SK-N-SH treated with all-trans-retinoic acid at 6 μM for 48 hours (cell line): ENCODE measurements around the gene CATSPER2.
"Not testable (repeated sequence)": the region's sequence is repeated elsewhere in the genome, so short reads cannot be mapped to it uniquely, and the experiment has no call there.

Source experiments
- ATAC-seq: fragments of 200-7000 bp; cut with Tn5 transposase; 3 replicates; pipeline ENCODE4 v1.9.1; 2020; ENCODE audit warnings: mild to moderate bottlenecking, moderate library complexity
- BACH2 ChIP-seq: fragments of 250-450 bp; sonication (Bioruptor Pico); IDR thresholded peaks from 2 replicates; pipeline ENCODE4 v1.9.0; 2021; ENCODE audit warnings: mild to moderate bottlenecking, borderline replicate concordance
- CSRNP3 ChIP-seq: fragments of 250-450 bp; sonication (Bioruptor Pico); IDR thresholded peaks from 2 replicates; pipeline ENCODE4 v1.5.1; 2021; ENCODE audit warnings: mild to moderate bottlenecking, moderate library complexity
- ISL1 ChIP-seq: fragments of 250-450 bp; sonication (Bioruptor Pico); IDR thresholded peaks from 2 replicates; pipeline ENCODE4 v2.1.2; 2022; ENCODE audit warnings: mild to moderate bottlenecking, moderate library complexity
- RARB ChIP-seq: fragments of 250-450 bp; sonication (Bioruptor Pico); IDR thresholded peaks from 2 replicates; pipeline ENCODE4 v1.8.0; 2021; ENCODE audit warnings: mild to moderate bottlenecking, moderate library complexity
- SNAI2 ChIP-seq: fragments of 250-450 bp; sonication (Bioruptor Pico); IDR thresholded peaks from 2 replicates; pipeline ENCODE4 v1.5.0; 2020; ENCODE audit warnings: mild to moderate bottlenecking, moderate library complexity
- TCF4 ChIP-seq: fragments of 250-450 bp; sonication (Bioruptor Pico); IDR thresholded peaks from 2 replicates; pipeline ENCODE4 v1.8.0; 2021; ENCODE audit warnings: mild to moderate bottlenecking, moderate library complexity, borderline replicate concordance
- TOX ChIP-seq: fragments of 250-450 bp; sonication (Bioruptor Pico); IDR thresholded peaks from 2 replicates; pipeline ENCODE4 v1.8.0; 2021; ENCODE audit warnings: mild to moderate bottlenecking, moderate library complexity, borderline replicate concordance
- ZFP3 ChIP-seq: fragments of 250-450 bp; sonication (Bioruptor Pico); IDR thresholded peaks from 2 replicates; pipeline ENCODE4 v1.5.0; 2020; ENCODE audit warnings: mild to moderate bottlenecking, moderate library complexity
- ZNF565 ChIP-seq: fragments of 450-650 bp; formaldehyde crosslinking; conservative IDR thresholded peaks from 2 replicates; pipeline ENCODE4 v1.5.0; 2020; ENCODE audit warnings: low read depth, mild to moderate bottlenecking, moderate library complexity
- TF ChIP-seq, protein P1 (sequence below): fragments of 250-450 bp; sonication (Bioruptor Pico); IDR thresholded peaks from 2 replicates; pipeline ENCODE4 v1.5.1; 2020; ENCODE audit warnings: low read depth, mild to moderate bottlenecking, moderate library complexity
- TF ChIP-seq, protein P2 (sequence below): fragments of 250-450 bp; sonication (Bioruptor Pico); IDR thresholded peaks from 2 replicates; pipeline ENCODE4 v1.5.0; 2020; ENCODE audit warnings: mild to moderate bottlenecking, moderate library complexity

The CATSPER2 gene

GRCh38 chr15:43648649-43649429 is at the start of gene CATSPER2:
Gene CATSPER2, minus strand, starts transcription at chr15:43648844. Its CDS starts 783 bp downstream, at chr15:43648061.
- TF ChIP-seq TOX (CRISPR knock-in tag) (no peak), ZFP3 (no peak), ZNF565 (CRISPR knock-in tag) (no peak)
- no peak for ATAC-seq

DNA sequence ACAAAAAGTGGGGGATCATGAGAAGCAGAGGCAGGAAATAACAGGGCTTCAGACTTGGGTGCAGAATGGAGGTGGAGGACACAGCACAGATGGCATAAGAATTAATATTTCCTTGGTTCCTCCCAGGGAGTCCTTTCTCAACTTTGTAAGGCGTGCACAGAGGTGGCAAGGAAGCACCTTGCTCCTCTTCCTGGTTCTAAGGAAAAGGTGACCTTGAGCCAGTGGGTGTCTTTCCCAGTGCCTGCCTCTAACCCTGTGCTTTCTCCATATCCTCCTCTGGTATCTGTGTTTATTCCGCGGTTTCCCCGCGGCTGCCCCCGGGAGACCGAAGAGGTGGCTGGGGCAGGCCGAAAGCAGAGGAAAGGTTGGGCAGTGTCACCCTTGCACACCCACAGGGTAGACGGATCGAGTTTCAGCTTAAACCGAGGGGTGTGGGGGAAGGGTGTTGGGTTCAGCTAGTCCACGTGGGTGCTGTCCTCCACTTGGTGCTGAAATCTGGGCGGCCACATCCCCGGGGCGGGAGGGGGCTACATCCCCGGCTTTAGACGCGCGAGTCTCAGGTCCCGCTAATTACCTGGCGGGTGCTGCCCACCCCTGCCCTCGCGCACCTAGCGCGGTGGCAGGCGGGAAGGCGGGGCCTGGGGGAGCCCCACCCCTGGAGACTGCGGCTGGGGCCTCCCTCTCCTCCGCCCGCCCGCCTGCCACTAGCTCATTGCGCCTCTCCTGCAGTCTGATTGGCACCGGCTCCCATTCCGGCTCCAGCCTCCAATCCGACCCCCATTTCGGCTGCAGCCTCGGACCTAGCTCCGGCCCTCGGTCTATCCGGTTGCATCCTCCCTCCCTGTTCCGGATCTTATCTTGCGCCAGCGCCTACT is 44.7 kb upstream of the CATSPER2 start, which contains the start of gene CKMT1A:
Gene CKMT1A (plus strand): TSS at position 712 of the 875 bp plus-strand sequence. CDS start 192 bp downstream, outside the sequence.
- peak; percentile 50 for ATAC-seq

GRCh38 chr15:43692679-43693078 is 44.0 kb upstream of the CATSPER2 start:
- ATAC-seq: not testable (repeated sequence)

DNA sequence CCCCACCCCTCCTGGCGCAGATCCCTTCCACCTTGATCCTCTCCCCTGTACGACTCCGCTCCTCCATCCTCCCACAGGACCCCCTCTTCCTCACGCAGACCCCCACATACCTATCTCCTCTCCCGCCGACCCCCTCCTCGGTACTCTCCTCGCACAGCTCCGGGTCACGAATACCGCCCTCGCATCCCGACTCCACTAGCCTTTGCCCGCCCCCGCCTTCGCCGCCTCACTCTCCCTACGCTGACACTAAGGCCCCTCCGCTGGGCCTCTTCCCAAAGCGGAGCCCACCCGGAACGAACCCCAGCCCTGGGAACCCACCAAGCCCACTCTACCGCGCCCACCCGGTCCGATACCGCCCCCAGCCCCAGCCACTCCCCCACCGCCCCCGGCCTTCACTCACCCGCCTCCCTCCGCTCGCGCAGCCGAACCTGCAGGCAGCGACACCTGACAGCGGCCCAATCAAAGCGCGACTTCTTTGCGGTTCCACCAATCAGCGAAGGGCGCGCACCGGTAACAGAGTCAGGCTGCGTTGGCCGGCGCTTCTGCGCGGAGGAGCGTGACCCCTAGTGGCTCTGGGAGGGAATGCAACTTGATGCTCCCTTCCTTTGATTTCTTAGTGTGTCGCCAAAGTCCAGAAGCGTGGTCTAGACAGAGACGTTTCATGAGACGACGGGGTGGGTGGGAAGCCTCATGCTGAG is 41.1 kb upstream of the CATSPER2 start:
- ATAC-seq: peak; percentile 98

- ATAC-seq: not testable (repeated sequence)
These were observed 25.5 kb upstream of the CATSPER2 start for GRCh38 chr15:43674175-43674574.

GRCh38 chr15:43666177-43666576 is 17.5 kb upstream of the CATSPER2 start:
- ATAC-seq: not testable (repeated sequence)

- ATAC-seq: not testable (repeated sequence)
These were observed 14.7 kb upstream of the CATSPER2 start for GRCh38 chr15:43663333-43663732.

DNA sequence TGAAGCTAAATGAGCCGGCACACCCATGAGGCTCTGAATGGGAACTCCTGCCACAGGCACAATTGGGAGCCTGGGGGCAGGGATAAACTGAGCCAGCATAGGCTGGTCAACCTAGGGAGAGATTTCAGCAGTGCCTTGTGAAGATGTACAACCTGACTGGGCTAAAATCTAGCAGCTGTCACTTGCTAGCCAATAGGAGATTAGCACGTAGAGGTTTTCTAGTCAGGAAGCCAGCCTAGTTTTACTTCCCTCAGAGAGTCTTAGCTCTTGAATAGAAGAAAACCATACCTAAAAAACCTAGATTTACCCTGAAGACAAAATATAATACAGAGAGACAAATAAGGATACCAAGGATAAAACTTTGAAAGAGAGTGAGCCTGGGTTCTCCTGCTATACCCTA is 13.6 kb upstream of the CATSPER2 start:
- not testable (repeated sequence) for ATAC-seq

- not testable (repeated sequence) for ATAC-seq
These were observed 11.1 kb upstream of the CATSPER2 start for GRCh38 chr15:43659727-43660126.

DNA sequence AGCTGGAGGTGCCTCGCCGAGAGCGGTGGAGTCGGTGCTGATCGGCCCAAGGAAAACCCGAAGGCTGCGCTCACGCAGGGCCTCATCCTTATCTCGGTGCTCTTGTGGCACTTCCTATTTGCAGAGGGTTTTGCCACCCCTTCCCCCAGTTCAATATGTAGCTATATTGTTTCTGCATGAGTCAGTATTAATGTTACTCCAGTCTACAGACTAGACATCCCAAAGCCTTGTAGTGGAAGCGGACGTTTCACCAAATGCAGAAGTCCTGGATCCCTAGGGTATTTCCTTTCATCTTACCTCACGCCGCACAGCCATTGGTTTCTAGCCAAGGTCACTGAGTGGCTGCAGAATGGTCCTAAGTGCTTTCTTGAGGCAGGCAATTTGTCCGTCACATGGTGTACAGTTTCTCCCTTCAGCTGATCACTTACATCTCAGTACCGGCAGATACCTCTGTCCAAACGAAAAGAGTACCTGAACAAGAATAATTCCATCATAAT is 834 bp upstream of the CATSPER2 start:
- ATAC-seq: not testable (repeated sequence)

- not testable (repeated sequence) for ATAC-seq
These were observed 10.0 kb downstream of the CATSPER2 start for GRCh38 chr15:43638464-43639204.

GRCh38 chr15:43626937-43627336 is 21.7 kb downstream of the CATSPER2 start:
- ATAC-seq: not testable (repeated sequence)

DNA sequence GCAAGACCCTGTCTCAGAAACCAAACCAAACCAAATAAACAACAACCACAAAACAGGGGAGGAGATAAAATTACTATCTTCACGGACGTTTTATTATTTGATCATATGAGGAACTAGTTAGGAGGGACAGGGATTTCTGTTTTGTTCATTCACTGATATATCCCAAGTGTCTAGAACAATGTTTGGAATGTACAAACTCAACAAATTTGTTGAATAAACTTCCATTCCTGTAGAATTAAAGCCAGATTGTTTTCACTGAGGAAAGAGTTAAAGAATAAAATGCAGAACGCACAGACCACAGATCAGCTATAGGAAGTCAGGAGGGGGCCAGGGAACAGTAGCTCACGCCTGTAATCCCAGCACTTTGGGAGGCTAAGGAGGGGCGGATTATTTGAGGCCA is 23.5 kb downstream of the CATSPER2 start:
- ATAC-seq: no peak
- TF ChIP-seq, protein P1, sequence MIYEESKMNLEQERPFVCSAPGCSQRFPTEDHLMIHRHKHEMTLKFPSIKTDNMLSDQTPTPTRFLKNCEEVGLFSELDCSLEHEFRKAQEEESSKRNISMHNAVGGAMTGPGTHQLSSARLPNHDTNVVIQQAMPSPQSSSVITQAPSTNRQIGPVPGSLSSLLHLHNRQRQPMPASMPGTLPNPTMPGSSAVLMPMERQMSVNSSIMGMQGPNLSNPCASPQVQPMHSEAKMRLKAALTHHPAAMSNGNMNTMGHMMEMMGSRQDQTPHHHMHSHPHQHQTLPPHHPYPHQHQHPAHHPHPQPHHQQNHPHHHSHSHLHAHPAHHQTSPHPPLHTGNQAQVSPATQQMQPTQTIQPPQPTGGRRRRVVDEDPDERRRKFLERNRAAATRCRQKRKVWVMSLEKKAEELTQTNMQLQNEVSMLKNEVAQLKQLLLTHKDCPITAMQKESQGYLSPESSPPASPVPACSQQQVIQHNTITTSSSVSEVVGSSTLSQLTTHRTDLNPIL: no peak
- TF ChIP-seq SNAI2 (CRISPR knock-in tag) (no peak), RARB (CRISPR knock-in tag) (no peak), BACH2 (CRISPR knock-in tag) (no peak), CSRNP3 (no peak), ISL1 (CRISPR knock-in tag) (no peak), ZFP3 (no peak), TCF4 (CRISPR knock-in tag) (no peak)
- TF ChIP-seq, protein P2, sequence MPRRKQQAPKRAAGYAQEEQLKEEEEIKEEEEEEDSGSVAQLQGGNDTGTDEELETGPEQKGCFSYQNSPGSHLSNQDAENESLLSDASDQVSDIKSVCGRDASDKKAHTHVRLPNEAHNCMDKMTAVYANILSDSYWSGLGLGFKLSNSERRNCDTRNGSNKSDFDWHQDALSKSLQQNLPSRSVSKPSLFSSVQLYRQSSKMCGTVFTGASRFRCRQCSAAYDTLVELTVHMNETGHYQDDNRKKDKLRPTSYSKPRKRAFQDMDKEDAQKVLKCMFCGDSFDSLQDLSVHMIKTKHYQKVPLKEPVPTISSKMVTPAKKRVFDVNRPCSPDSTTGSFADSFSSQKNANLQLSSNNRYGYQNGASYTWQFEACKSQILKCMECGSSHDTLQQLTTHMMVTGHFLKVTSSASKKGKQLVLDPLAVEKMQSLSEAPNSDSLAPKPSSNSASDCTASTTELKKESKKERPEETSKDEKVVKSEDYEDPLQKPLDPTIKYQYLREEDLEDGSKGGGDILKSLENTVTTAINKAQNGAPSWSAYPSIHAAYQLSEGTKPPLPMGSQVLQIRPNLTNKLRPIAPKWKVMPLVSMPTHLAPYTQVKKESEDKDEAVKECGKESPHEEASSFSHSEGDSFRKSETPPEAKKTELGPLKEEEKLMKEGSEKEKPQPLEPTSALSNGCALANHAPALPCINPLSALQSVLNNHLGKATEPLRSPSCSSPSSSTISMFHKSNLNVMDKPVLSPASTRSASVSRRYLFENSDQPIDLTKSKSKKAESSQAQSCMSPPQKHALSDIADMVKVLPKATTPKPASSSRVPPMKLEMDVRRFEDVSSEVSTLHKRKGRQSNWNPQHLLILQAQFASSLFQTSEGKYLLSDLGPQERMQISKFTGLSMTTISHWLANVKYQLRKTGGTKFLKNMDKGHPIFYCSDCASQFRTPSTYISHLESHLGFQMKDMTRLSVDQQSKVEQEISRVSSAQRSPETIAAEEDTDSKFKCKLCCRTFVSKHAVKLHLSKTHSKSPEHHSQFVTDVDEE: no peak
